GM19043 (cell line): ENCODE measurements around the gene IL17RE.
"Not testable (repeated sequence)": the region's sequence is repeated elsewhere in the genome, so short reads cannot be mapped to it uniquely, and the experiment has no call there.

ENCODE experiments used
- ATAC-seq: cut with Tn5 transposase; IDR thresholded peaks from one replicate; pipeline ENCODE4 v1.9.1; 2021; ENCODE audit warnings: low read depth; ENCODE audit not compliant: unreplicated experiment

IL17RE gene

DNA sequence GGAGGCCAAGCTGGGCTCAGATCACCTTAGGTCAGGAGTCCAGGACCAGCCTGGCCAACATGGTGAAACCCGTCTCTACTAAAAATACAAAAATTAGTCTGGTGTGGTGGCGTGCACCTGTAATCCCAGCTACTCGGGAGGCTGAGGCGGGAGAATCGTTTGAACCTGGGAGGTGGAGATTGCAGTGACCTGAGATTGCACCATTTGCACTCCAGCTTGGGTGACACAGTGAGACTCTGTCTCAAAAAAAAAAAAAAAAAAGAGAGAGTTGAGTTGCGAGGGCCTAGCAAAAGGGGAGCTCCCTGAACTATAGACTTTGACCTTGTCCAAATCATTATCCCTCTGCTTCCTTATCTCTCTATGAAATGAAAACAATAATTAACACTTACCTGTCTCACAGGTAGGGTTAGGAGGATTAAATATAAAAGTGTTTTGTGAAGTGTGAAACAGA lies 1.7 kb upstream of the IL17RE start:
- not testable (repeated sequence) for ATAC-seq

DNA sequence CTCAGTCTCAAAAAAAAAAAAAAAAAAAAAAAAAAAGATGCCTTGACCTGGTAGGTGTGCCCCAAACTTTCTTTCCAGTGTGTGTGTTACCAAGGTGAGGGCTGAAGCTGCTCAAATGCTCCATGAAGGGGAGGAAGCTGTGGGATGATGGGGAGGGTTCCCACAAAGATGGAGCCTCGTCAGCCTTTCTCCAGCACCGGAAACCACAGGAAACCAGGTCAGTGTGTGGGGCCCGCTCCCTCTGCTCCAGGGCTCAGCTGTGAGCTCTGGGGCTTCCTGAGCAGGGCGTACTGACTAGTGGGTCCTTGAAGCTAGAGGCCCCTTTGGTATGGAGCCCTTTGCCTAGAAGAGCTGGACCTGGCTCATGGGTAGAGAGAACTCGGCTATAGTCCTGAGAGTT lies 681 bp upstream of the IL17RE start:
- no peak for ATAC-seq

GRCh38 chr3:9903238-9903624 lies 583 bp downstream of the IL17RE start:
- ATAC-seq, result no peak

GRCh38 chr3:9903904-9904303 lies 1.3 kb downstream of the IL17RE start:
- ATAC-seq, result no peak

DNA sequence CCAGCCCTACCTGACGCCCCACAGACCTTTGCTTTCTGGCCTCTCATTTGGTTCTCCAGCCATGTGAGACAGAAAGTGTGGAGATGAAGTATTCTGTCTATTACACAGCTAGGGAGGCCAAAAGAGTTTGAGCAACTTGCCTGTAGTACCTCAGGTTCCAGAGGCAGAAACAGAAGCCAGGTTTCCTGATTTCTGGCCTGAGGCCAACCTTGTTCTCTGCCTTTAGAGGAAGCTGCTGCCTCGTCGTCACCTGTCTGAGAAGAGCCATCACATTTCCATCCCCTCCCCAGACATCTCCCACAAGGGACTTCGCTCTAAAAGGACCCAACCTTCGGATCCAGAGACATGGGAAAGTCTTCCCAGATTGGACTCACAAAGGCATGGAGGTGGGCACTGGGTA lies 3.8 kb downstream of the IL17RE start:
- ATAC-seq, result no peak

DNA sequence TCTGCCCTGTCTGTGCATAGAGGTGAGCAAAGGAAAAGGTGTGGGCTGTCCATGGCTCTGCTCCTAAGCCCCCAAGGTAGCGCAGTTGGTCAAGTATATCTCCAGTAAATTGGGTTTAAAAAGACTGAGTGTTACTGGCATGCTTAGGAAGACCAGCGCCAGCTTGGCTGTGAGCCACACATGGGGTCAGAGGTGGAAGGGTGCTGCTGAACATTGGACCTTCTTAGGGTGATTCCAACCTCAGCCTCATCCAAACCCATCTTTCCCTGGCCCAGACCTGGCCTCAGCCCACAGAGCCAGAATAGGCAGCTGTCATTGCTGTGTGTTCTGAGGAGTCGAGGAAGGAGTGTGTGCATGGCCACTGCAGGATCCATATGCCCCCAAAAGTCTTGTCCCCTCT lies 5.6 kb downstream of the IL17RE start:
- no peak for ATAC-seq

DNA sequence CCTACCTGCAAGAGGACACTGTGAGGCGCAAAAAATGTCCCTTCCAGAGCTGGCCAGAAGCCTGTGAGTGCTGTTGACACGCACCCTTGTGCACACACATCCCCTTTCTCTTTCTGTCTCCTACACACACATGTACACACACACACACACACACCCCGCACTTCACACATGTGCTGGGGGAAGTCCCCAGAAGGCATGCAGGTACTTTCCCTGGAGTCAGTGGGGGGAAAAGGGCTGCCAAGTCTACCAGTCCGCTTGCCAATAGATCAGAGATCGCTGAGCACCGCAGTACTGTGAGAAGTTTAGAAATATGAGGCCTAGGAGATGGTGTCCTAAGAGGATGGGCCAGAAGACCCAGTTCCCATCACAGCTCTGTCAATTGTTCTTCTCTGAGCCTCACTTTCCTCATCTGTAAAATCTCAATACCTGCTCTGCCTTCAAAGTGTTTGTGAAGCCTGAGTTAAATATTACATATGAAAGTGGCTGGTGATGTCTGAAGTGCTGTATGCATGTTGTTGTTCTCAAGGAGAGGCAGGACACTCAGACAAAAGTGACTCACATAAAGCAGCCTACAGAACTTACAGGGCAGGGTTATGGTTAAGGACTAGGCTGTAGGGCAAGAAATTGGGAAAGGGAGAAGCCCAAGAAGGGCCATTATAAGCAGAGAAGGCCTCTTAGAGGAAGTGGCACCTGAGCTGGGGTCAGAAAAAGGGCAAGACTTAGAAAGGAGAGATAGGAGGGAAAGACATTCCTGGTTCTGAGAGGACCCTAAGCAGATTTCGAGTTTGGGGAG lies 6.8 kb downstream of the IL17RE start:
- no peak for ATAC-seq

DNA sequence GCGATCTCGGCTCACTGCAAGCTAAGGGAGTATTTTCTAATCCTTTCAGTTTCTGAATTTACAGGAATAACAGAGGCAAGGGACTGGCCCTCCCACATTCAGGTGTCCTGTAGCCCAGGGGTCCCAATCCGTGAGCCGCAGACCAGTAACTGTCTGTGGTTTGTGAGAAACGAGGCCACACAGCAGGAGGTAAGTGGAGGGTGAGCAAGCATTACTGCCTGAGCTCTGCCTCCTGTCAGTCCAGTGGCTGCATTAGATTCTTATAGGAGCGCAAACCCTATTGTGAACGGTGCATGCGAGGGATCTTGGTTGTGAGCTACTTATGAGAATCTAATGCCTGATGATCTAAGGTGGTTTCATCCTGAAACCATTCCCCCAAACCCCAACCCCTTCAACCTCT lies 9.2 kb downstream of the IL17RE start:
- ATAC-seq, result no peak

DNA sequence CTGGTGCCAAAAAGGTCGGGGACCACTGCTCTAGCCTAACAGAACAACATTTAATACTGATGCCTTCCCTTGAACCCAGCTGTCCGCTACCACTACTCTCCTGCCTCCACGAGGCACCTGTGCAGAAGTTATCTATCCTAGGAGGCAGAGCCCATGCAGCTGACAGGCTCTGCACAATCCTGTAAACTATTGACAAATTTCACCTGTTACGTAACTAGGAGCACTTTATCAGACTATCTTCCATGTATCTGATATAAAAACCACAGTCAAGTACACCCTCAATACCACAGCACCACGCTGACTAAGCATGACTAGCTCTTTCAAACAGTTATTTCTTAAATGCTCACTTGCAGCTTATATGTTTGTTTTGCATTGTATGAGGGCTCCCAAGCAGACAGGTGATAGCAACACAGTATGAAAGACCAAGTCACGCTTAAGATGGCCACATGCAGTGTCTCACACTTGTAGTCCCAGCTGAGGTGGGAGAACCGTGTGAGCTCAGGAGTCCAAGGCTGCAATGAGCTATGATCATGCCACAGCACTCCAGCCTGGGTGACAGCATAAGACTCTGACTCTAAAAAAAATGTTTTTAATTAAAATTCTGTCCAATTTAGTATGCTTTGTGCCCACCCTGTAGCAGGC lies 9.8 kb downstream of the IL17RE start:
- ATAC-seq, result no peak

GRCh38 chr3:9913601-9914000 lies 11.0 kb downstream of the IL17RE start:
- no peak for ATAC-seq

DNA sequence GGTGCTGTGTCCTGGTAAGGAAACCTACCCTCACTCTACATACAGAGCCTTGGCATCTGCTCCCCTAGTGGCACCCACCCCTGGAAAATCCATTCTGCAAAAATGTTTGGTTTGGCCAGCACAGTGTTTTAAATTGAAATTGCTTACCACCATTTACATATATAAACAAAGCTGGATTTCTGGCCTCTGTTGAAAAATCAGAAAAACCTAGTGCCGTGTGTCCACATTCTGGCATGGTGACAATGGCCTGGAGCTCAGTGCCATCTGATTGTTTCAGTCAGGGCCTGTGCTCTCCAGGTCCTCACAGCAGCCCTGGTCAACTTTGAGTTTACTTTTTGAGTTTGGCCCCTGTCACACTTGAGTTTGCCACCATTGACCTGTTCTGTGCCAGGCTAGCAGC lies 11.4 kb downstream of the IL17RE start:
- no peak for ATAC-seq

- peak; percentile 38 for ATAC-seq
Observed at GRCh38 chr3:9914559-9915253, 12.1 kb downstream of the IL17RE start.

GRCh38 chr3:9915254-9916141 lies 12.8 kb downstream of the IL17RE start:
- peak; percentile 42 for ATAC-seq

DNA sequence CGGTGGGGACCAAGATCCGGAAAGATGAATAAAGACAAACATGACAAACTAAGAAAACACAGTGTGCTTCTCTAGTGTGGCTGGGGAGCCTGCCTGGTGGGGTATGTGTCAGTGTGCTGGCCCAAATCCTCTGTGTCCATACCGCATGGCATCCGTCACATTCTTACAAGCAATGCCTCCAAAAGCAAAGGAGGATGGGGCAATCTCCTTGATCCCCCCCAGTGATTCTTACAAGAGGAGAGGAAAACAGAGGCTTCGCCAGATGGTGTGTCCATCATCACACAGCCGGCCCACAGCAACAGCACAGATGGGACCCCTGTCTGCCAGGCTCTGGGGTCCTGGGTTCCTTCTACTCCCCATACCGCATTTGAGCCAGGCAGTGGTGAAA lies 13.7 kb downstream of the IL17RE start:
- no peak for ATAC-seq

DNA sequence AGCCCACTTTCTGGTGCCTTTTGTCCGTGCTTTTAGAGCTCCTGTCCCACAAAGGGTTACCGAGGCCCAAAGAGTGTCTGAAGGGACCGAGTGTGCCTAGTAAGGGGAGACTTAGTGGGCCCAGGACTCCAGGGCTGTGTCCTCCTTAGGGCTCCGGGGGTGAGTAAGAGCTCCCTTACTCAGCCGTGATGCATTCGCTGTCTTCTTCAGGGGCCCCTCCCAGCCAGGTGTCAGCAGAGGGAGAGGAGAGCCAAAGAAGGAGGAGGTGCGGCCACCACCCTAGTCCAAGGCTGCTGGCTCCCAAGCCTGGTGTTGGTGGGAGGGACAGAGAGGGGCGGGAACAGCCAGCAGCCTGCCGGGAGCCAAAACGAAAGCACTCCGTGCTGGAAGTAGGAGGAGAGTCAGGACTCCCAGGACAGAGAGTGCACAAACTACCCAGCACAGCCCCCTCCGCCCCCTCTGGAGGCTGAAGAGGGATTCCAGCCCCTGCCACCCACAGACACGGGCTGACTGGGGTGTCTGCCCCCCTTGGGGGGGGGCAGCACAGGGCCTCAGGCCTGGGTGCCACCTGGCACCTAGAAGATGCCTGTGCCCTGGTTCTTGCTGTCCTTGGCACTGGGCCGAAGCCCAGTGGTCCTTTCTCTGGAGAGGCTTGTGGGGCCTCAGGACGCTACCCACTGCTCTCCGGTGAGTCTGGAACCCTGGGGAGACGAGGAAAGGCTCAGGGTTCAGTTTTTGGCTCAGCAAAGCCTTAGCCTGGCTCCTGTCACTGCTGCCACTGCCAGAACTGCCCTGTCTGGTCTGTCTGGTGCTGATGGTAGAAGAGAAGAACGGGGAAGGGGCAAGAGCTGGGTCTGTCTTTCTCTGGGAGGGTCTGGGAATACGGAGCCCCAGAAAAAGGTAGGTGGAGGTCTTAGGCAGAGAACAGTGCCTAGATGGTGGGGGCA lies 14.4 kb downstream of the IL17RE start, which contains the start of gene IL17RC:
Gene IL17RC, plus strand, starts transcription at position 365 of the 947 bp plus-strand sequence. Its CDS starts 218 bp downstream, at position 583.
- ATAC-seq, result no peak

GRCh38 chr3:9917820-9918219 lies 15.2 kb downstream of the IL17RE start:
- no peak for ATAC-seq

DNA sequence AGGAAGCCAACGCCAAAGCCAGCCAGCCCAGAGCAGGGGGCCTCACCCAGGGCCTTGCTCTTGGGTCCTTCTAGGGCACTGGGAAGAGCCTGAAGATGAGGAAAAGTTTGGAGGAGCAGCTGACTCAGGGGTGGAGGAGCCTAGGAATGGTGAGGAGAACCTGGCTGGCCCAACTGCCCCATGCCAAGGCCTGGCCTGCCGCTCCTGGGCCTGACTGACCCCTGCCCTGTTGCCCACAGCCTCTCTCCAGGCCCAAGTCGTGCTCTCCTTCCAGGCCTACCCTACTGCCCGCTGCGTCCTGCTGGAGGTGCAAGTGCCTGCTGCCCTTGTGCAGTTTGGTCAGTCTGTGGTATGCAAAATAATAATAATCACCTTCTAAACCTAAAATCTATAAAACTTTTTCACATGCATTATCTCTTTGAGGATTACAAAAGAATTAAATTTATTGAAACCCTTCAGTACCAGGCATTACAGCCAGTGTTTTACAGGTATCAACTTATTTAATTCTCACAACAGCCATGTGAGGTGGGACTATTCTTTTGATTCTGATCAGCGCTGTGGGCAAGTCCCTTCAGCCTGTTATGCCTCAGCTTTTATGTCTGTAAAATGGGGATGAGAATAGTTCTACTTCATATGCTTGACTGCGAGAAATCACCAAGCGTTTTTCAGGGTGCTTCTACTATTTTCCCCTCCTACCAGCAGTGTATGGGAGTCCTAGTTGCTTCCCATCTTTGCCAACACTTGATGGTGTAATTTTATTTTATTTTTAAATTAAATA lies 15.8 kb downstream of the IL17RE start:
- no peak for ATAC-seq

- no peak for ATAC-seq
Observed at GRCh38 chr3:9928158-9928557, 25.5 kb downstream of the IL17RE start.
